OCI-LY1 (cell line): Measurements from ENCODE around the gene ZNF354B.

ENCODE experiments used
- EZH2 ChIP-seq: fragments of 200-600 bp; sonication (generic), shearing (Covaris generic); IDR thresholded peaks from 2 replicates; pipeline ENCODE4 v1.8.0; 2017; ENCODE audit warnings: borderline replicate concordance, mixed run types, mild to moderate bottlenecking, antibody characterized with exemption, low read length, moderate library complexity, mixed read lengths
- TF ChIP-seq, protein P1 (sequence below): fragments of 200-600 bp; sonication (generic), shearing (Covaris generic); IDR thresholded peaks from 2 replicates; pipeline ENCODE4 v1.5.1; 2017; ENCODE audit warnings: mild to moderate bottlenecking, antibody characterized with exemption, low read length, moderate library complexity, mixed read lengths

DNA sequence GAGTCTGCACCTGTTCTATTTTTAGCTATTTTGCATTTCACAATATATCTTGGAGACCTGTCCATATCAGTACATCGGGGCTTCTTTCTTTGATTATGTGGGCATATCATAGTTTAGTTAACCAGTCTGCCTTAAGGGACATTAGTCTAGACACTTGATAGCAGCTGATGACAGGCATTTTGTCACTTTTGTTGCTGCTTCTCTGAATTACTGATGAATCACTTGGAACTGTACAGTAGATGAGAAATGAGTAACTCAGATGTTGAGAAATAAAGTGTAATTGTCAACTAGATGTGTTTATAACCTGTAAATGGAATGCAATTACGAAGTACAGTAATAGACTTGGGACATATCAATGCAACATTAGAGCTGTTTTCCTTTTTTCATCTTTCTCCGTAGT is 43.1 kb downstream of the ZNF354B start:
- TF ChIP-seq, protein P1, sequence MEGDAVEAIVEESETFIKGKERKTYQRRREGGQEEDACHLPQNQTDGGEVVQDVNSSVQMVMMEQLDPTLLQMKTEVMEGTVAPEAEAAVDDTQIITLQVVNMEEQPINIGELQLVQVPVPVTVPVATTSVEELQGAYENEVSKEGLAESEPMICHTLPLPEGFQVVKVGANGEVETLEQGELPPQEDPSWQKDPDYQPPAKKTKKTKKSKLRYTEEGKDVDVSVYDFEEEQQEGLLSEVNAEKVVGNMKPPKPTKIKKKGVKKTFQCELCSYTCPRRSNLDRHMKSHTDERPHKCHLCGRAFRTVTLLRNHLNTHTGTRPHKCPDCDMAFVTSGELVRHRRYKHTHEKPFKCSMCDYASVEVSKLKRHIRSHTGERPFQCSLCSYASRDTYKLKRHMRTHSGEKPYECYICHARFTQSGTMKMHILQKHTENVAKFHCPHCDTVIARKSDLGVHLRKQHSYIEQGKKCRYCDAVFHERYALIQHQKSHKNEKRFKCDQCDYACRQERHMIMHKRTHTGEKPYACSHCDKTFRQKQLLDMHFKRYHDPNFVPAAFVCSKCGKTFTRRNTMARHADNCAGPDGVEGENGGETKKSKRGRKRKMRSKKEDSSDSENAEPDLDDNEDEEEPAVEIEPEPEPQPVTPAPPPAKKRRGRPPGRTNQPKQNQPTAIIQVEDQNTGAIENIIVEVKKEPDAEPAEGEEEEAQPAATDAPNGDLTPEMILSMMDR = no peak
- TF ChIP-seq EZH2 = no peak
